CD4-positive, alpha-beta T cell treated with Interleukin-2 at 100 ng/mL for 4 hours (primary cell): ENCODE results near the gene VPS37B.

ENCODE experiments used
- DNase-seq: peaks from one replicate; pipeline ENCODE4 v3.0.0-alpha.2; 2020; ENCODE audit warnings: low spot score

The VPS37B gene

GRCh38 chr12:122838841-122839240, 57.1 kb downstream of the VPS37B start:
- DNase-seq, result no peak

- DNase-seq, result no peak
Observed at GRCh38 chr12:122837306-122838265, 58.3 kb downstream of the VPS37B start.

GRCh38 chr12:122836027-122836921, 59.6 kb downstream of the VPS37B start:
- DNase-seq, result peak; percentile 40

GRCh38 chr12:122835750-122836026, 60.2 kb downstream of the VPS37B start:
- no peak for DNase-seq

- DNase-seq, result peak; percentile 38
Observed at GRCh38 chr12:122834921-122835749, 60.8 kb downstream of the VPS37B start, which contains the start of gene HIP1R. Gene HIP1R (plus strand): TSS chr12:122835457. CDS start chr12:122835551, 94 bp downstream.

GRCh38 chr12:122834104-122834920, 61.6 kb downstream of the VPS37B start:
- peak; percentile 12 for DNase-seq

- no peak for DNase-seq
Observed at GRCh38 chr12:122830517-122831214, 65.3 kb downstream of the VPS37B start.

- no peak for DNase-seq
Observed at GRCh38 chr12:122827258-122827657, 68.7 kb downstream of the VPS37B start.

- DNase-seq, result no peak
Observed at GRCh38 chr12:122825773-122826724, 69.9 kb downstream of the VPS37B start.

- DNase-seq, result no peak
Observed at GRCh38 chr12:122823429-122823828, 72.5 kb downstream of the VPS37B start.

- DNase-seq, result no peak
Observed at GRCh38 chr12:122820838-122821271, 75.1 kb downstream of the VPS37B start.

GRCh38 chr12:122820138-122820537, 75.8 kb downstream of the VPS37B start:
- no peak for DNase-seq

- no peak for DNase-seq
Observed at GRCh38 chr12:122819209-122819785, 76.6 kb downstream of the VPS37B start.
